ENCODE results near the gene ATP11B.

GRCh38 chr3:182941719-182942118 lies 148.4 kb downstream of the ATP11B start:
- no peak for TF ChIP-seq EZH2 (IDR thresholded peaks at IDR 0.05; ENCODE audit: borderline replicate concordance)
- TF ChIP-seq EZH2phosphoT487 (IDR thresholded peaks at IDR 0.05; ENCODE audit: low read depth, severe bottlenecking, unreplicated experiment): no peak
- TF ChIP-seq CTCF (IDR thresholded peaks at IDR 0.05; ENCODE audit: poor library complexity): no peak

Data from hepatocyte (in vitro differentiated cells).